ENCODE results near the gene ACSL5. TPM values are rescaled to one million over a fixed set of nuclear protein-coding genes. Genes with fewer than 3 reads are reported as not detected.

Gene ACSL5
- total and polyA plus RNA-seq, 2 of the 4 experiments (the other 2 are of a cell fraction) = 0.87 to 1.3 TPM

DNA sequence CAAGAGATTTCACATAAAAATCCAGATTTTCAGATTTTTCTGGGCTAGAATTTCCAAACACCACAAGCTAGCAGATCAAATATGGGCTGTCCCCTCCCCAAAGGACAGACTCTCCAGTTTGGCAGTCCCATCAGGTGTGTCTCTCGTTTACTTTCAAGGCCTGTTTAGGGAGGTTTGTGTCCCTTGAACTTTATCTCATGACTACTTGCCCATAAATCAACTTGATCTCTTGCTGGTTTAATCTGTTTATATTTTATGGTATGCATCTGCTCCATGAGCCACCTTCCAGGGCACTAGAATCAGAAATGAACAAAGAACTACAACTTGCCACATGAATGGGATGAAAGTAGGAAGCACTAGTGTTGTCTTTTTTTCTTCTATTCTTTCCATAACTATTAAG is 67.6 kb downstream of the ACSL5 start:
- no peak overlapping the region for H3K27ac ChIP-seq (ENCODE audit: insufficient read depth, low read length)
- DNase-seq = no peak
- H2AK5ac ChIP-seq (ENCODE audit: low read depth, low read length) = no peak overlapping the region
- POLR2A ChIA-PET (ENCODE audit: unreplicated experiment) = no interaction called here
- H2BK5ac ChIP-seq (ENCODE audit: low read depth, low read length, poor library complexity, severe bottlenecking) = no peak overlapping the region
- no CpG with 5 or more reads among the region's 1 CpG for WGBS, 2 experiments (ENCODE audit: extremely low coverage in 2 of 2, insufficient read length in 1 of 2)
- no peak overlapping the region for H2BK20ac ChIP-seq (ENCODE audit: low read depth, low read length)
- H2BK120ac ChIP-seq (ENCODE audit: low read depth, low read length) = no peak overlapping the region
- H3K9me1 ChIP-seq (ENCODE audit: insufficient read depth, low read length) = no peaks in the 10 kb centered on the region
- no peak overlapping the region for H3K4me2 ChIP-seq (ENCODE audit: low read depth, low read length)
- H3K36me3 ChIP-seq (ENCODE audit: control insufficient read depth, insufficient read depth, low read length) = peaks cover 13% of the 10 kb centered on the region
- H3K27me3 ChIP-seq (ENCODE audit: control insufficient read depth, insufficient read depth, low read length) = no peaks in the 10 kb centered on the region
- peaks cover 15 to 16% of the 10 kb centered on the region in 2 experiments for H3K79me1 ChIP-seq (ENCODE audit: low read depth in 1 of 2, low read length in 2 of 2)
- H3K4me3 ChIP-seq (ENCODE audit: insufficient read depth, low read depth, low read length) = no peak overlapping the region
- no peaks in the 10 kb centered on the region for H4K20me1 ChIP-seq (ENCODE audit: insufficient read depth, low read length)
- H3K56ac ChIP-seq (ENCODE audit: extremely low read depth, insufficient read depth, low read length) = no peak overlapping the region
- TF ChIP-seq CHD1 (IDR thresholded peaks at IDR 0.05; ENCODE audit: low read depth, low read length) = no peak
- TF ChIP-seq MXI1 (IDR thresholded peaks at IDR 0.05; ENCODE audit: borderline replicate concordance, low read depth, low read length) = no peak
- TF ChIP-seq RCOR1 (IDR thresholded peaks at IDR 0.05; ENCODE audit: insufficient replicate concordance, low read length) = no peak
- TF ChIP-seq MAZ (IDR thresholded peaks at IDR 0.05; ENCODE audit: borderline replicate concordance, low read depth, low read length) = no peak
- no peak for TF ChIP-seq NFE2L2 (IDR thresholded peaks at IDR 0.05; ENCODE audit: low read depth, low read length)
- no peak for TF ChIP-seq BHLHE40 (IDR thresholded peaks at IDR 0.05; ENCODE audit: low read depth, low read length)
- no peak for TF ChIP-seq RFX5 (IDR thresholded peaks at IDR 0.05; ENCODE audit: low read depth, low read length)
- TF ChIP-seq SMC3 (IDR thresholded peaks at IDR 0.05; ENCODE audit: low read depth, low read length) = no peak
- TF ChIP-seq, protein P1, sequence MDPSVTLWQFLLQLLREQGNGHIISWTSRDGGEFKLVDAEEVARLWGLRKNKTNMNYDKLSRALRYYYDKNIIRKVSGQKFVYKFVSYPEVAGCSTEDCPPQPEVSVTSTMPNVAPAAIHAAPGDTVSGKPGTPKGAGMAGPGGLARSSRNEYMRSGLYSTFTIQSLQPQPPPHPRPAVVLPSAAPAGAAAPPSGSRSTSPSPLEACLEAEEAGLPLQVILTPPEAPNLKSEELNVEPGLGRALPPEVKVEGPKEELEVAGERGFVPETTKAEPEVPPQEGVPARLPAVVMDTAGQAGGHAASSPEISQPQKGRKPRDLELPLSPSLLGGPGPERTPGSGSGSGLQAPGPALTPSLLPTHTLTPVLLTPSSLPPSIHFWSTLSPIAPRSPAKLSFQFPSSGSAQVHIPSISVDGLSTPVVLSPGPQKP (IDR thresholded peaks at IDR 0.05; ENCODE audit: borderline replicate concordance, low read depth, low read length) = no peak
- TF ChIP-seq, protein P2, sequence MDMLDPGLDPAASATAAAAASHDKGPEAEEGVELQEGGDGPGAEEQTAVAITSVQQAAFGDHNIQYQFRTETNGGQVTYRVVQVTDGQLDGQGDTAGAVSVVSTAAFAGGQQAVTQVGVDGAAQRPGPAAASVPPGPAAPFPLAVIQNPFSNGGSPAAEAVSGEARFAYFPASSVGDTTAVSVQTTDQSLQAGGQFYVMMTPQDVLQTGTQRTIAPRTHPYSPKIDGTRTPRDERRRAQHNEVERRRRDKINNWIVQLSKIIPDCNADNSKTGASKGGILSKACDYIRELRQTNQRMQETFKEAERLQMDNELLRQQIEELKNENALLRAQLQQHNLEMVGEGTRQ (IDR thresholded peaks at IDR 0.05; ENCODE audit: low read depth, low read length) = no peak
- no peak for TF ChIP-seq CEBPB (IDR thresholded peaks at IDR 0.05; ENCODE audit: low read depth, low read length)
- TF ChIP-seq, protein P3, sequence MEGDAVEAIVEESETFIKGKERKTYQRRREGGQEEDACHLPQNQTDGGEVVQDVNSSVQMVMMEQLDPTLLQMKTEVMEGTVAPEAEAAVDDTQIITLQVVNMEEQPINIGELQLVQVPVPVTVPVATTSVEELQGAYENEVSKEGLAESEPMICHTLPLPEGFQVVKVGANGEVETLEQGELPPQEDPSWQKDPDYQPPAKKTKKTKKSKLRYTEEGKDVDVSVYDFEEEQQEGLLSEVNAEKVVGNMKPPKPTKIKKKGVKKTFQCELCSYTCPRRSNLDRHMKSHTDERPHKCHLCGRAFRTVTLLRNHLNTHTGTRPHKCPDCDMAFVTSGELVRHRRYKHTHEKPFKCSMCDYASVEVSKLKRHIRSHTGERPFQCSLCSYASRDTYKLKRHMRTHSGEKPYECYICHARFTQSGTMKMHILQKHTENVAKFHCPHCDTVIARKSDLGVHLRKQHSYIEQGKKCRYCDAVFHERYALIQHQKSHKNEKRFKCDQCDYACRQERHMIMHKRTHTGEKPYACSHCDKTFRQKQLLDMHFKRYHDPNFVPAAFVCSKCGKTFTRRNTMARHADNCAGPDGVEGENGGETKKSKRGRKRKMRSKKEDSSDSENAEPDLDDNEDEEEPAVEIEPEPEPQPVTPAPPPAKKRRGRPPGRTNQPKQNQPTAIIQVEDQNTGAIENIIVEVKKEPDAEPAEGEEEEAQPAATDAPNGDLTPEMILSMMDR (conservative IDR thresholded peaks at IDR 0.05; ENCODE audit: low read depth, low read length) = no peak
- no peak for TF ChIP-seq RAD21 (IDR thresholded peaks at IDR 0.05; ENCODE audit: low read length)
- no peak for TF ChIP-seq MAFK (IDR thresholded peaks at IDR 0.05; ENCODE audit: low read depth, low read length)
- no peak for TF ChIP-seq POLR2A (IDR thresholded peaks at IDR 0.05; ENCODE audit: low read depth, low read length)
- TF ChIP-seq FOS (IDR thresholded peaks at IDR 0.05; ENCODE audit: low read depth, low read length) = no peak
- no peaks in the 10 kb centered on the region for H3K9me3 ChIP-seq (ENCODE audit: control insufficient read depth, insufficient read depth, low read length)
- H4K5ac ChIP-seq (ENCODE audit: low read depth, low read length) = no peak overlapping the region
- no peak overlapping the region for H4K91ac ChIP-seq (ENCODE audit: insufficient read depth, low read depth, low read length)
- H3K23ac ChIP-seq (ENCODE audit: low read depth, low read length) = no peak overlapping the region
- H3K14ac ChIP-seq (replicated peaks; ENCODE audit: low read depth, low read length) = no peak overlapping the region
- no peak overlapping the region for H3K9ac ChIP-seq (ENCODE audit: low read depth, low read length)
- H2BK15ac ChIP-seq (ENCODE audit: low read depth, low read length) = no peak overlapping the region
- no peak for ATAC-seq (ENCODE audit: low read depth)
- H2AK9ac ChIP-seq (replicated peaks; ENCODE audit: low read depth, low read length, poor library complexity) = no peak overlapping the region
- dilution Hi-C loops (cut with HindIII; ENCODE audit: low sequenced_read_pairs, unreplicated experiment) = no loop called here
- intact Hi-C loops (cut with micrococcal nuclease) = no loop called here
- H3K4me1 ChIP-seq (ENCODE audit: control insufficient read depth, insufficient read depth, low read length) = no peaks in the 10 kb centered on the region
- no peak overlapping the region for H4K8ac ChIP-seq (ENCODE audit: low read depth in 2 of 2, low read length in 2 of 2)
- H2AFZ ChIP-seq (replicated peaks; ENCODE audit: low read length, poor library complexity) = no peak overlapping the region
- no peak overlapping the region for H3K18ac ChIP-seq (ENCODE audit: low read depth, low read length)
- in situ Hi-C loops (cut with MboI; ENCODE audit: low sequenced_read_pairs) = loop anchor here (10.0 kb wide), 1 partner anchor 257 kb away; the partner anchor contains the start of gene GPAM
- CTCF ChIA-PET = no interaction called here
- BruUV-seq (replicated peaks) = no TSS peak
- H3K4ac ChIP-seq (ENCODE audit: low read depth, low read length) = no peak overlapping the region

Measured in IMR-90 (cell line).